GM12874 (cell line): ENCODE measurements around the gene EFCAB9.

Experiments
- TF ChIP-seq, protein P1 (sequence below): IDR thresholded peaks from 2 replicates; pipeline ENCODE4 v1.5.1; 2011; ENCODE audit warnings: low read depth, mild to moderate bottlenecking, control low read depth, low read length, moderate library complexity; ENCODE audit not compliant: insufficient read depth

Gene EFCAB9

DNA sequence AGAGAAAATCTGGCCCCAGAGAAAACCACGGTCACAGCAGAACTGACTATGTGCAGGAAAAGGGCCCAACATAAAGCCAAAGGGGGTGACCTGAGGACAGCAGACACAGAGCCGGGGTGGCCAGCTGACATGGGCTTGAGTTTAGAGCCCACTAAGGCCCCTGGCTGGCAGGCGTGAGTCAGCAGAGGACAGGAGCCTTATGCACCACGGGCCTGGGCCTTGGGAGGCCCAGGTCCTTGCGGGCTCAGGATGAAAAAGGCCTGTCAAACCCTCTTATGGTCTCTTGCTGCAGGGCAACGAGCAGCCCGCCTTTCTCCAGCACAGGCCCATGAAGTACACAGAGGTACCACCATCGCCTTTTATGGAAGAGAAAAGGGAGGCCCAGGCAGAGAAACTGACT is 25.7 kb upstream of the EFCAB9 start:
- TF ChIP-seq, protein P1, sequence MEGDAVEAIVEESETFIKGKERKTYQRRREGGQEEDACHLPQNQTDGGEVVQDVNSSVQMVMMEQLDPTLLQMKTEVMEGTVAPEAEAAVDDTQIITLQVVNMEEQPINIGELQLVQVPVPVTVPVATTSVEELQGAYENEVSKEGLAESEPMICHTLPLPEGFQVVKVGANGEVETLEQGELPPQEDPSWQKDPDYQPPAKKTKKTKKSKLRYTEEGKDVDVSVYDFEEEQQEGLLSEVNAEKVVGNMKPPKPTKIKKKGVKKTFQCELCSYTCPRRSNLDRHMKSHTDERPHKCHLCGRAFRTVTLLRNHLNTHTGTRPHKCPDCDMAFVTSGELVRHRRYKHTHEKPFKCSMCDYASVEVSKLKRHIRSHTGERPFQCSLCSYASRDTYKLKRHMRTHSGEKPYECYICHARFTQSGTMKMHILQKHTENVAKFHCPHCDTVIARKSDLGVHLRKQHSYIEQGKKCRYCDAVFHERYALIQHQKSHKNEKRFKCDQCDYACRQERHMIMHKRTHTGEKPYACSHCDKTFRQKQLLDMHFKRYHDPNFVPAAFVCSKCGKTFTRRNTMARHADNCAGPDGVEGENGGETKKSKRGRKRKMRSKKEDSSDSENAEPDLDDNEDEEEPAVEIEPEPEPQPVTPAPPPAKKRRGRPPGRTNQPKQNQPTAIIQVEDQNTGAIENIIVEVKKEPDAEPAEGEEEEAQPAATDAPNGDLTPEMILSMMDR, result no peak

DNA sequence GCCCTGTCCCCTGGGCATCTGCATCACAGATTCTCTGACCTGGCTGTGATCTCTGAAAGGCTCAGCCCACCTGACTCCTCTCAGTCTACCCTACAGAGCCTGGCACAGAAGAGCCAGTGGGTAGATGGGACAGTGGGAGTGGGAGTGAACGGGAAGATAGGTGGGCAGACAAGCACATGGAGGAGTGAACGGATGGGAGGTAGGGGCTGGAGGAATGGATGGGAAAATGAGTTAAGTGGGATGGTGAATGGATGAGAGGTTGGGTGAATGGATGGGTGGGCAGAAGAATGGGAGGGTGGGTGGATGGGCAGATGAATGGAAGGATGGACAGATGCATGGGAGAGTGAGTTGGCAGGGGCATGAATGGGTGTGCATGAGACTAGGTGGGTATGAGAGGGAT is 24.8 kb upstream of the EFCAB9 start:
- TF ChIP-seq, protein P1, result no peak

DNA sequence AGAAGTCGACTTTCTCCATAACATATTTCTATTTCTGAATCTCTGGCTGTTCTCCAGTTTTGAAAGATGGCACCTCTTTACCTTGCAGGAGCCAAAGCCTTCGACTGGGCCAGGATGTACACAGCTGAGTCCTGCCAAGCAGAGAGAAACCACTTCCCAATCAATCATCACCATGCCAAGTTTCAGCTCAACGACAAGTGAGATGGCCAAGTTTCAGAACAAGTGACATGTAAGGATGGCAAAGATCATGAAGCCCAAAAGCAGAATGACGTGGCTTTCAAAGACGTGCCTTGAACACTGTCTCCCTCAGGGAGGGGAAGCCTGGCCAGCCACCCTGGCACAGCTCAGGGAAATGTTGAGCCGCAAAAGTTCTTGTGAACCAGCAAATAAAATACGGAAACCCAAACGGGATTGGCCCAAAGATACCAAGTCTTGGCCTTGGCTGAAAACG is 23.7 kb upstream of the EFCAB9 start:
- TF ChIP-seq, protein P1, result no peak

DNA sequence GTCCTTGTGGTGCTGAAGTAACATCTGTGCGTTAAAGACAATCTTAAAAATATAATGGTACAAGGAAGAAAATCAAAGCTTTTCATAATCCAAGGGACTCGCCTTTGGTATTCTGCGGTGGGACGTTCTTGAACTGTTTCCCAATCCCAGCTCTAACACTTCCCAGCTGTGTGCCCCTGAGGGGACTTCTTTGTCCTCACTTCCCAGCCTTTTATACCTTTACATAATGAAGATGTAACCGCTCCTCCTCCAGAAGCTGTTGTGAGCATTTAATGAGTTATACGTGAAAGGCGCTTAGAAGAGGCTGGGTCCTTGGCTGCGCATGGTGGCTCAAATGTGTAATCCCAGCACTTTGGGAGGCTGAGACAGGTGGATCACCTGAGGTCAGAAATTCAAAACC is 22.9 kb upstream of the EFCAB9 start:
- TF ChIP-seq, protein P1, result no peak

DNA sequence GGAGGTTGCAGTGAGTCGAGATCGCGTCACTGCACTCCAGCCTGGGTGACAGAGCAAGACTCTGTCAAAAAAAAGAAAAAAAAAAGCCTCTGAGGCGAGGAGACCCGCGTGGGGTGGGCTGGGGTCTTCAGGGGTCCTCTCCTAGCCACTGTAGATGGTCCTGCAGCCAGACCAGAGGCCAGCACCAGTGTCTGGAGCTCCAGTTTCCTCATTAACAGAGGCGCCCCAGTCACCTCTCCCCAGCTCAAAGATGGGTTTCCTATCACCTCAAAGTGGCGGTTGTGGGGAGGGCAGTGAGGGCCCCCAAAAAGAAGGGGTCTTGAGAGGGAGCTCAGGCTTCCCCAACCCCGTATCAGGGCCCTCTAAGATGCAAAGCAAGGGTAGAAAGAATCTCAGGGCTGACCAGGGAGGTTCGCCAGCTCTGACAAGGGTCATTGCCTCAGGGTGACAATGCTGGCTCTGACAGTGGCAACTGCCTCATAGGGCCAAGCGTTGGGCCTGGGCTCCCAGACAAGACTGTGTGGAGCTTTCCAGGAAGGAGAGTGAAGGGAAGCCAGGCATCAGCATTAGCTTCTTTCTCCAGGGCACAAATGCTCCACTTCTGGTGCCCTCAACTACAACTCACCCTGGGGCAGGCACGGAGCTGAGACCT is 20.9 kb upstream of the EFCAB9 start:
- TF ChIP-seq, protein P1, result no peak

DNA sequence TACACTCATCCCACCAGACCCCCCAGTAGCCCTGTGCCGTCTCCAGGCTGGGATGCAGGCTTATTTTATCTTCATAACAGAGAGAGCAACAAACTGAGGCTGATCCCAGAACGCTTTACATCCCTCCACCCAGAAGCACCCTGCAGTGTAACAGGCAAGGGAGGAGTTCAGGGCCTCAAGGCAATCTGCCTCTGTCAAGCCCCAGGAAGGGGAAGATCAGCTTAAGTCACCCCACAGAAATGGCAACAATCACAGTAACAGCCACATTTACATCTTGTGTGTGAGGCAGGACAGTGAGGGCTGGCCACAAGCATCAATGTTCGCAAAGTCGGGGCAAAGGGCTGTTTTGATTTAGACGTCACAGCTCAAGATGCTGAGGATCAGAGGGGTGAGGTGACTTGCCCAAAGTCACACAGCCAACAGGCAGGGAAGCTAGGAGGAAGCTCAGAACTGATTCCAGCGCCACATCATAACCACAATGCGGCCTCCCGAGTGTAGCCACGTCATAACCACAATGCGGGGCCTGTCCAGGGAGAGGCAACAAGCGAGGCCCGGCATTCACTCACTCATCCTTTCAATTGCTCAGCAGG is 20.3 kb upstream of the EFCAB9 start:
- TF ChIP-seq, protein P1, result no peak

DNA sequence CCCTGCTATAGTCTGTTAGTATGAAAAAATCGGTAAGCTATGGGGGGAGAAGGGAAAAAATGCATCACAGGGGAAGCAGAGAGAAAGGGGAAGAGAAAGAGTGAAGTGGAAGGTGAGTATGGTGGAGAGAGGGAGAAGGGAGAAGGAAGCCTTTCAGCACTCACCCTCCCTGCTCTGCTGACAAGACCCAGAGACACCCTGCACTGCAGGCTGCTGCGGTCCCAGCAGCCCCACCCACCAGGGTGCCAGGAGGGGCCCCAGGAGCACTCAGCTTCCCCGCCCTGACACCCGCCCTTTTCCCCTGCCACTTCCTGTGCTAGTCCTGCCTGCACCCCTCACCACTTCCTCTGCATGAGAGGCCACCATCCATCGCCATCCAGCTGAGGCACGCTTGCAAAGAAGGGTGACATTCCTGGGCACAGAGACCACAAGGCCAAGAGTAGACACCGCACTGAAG is 18.7 kb upstream of the EFCAB9 start:
- TF ChIP-seq, protein P1, result no peak
